GM12801 (cell line): ENCODE measurements around the gene TNFRSF8.

Experiments used
- CTCF ChIP-seq: IDR thresholded peaks from one replicate; pipeline ENCODE4 v1.5.1; 2011; ENCODE audit warnings: control low read depth; ENCODE audit not compliant: insufficient read length; ENCODE audit errors: extremely low read depth

The TNFRSF8 gene

GRCh38 chr1:12134716-12135115 lies 71.6 kb downstream of the TNFRSF8 start:
- no peak for TF ChIP-seq CTCF

GRCh38 chr1:12135612-12136011 lies 72.5 kb downstream of the TNFRSF8 start:
- no peak for TF ChIP-seq CTCF

GRCh38 chr1:12136916-12137610 lies 74.0 kb downstream of the TNFRSF8 start:
- no peak for TF ChIP-seq CTCF

GRCh38 chr1:12138196-12139168 lies 75.4 kb downstream of the TNFRSF8 start:
- TF ChIP-seq CTCF: no peak

- no peak for TF ChIP-seq CTCF
These were observed 76.9 kb downstream of the TNFRSF8 start for GRCh38 chr1:12140016-12140415.

GRCh38 chr1:12140515-12141162 lies 77.5 kb downstream of the TNFRSF8 start:
- no peak for TF ChIP-seq CTCF
